Karpas-422 (cell line): ENCODE measurements around the gene SSR2. TPM values are rescaled to one million over a fixed set of nuclear protein-coding genes. Genes with fewer than 3 reads are reported as not detected.
"Not testable (repeated sequence)": the region's sequence is repeated elsewhere in the genome, so short reads cannot be mapped to it uniquely, and the experiment has no call there.

Source experiments
- DNase-seq: peaks from one replicate; pipeline ENCODE4 v3.0.0-alpha.2; 2015
- H2AFZ ChIP-seq: fragments of 200-600 bp; sonication (generic); 2 replicates; pipeline ENCODE4 v1.6.1; 2014; ENCODE audit warnings: antibody characterized with exemption, low read length, mixed read lengths
- H3K27ac ChIP-seq: fragments of 200-600 bp; sonication (generic); 2 replicates; pipeline ENCODE4 v1.5.1; 2014; ENCODE audit warnings: mild to moderate bottlenecking, low read length, moderate library complexity
- H3K27me3 ChIP-seq: fragments of 200-600 bp; sonication (generic); 2 replicates; pipeline ENCODE4 v1.6.1; 2014; ENCODE audit warnings: low read length, mixed read lengths
- H3K36me3 ChIP-seq: fragments of 200-600 bp; sonication (generic); 2 replicates; pipeline ENCODE4 v1.6.1; 2014; ENCODE audit warnings: low read length, mixed read lengths; ENCODE audit not compliant: insufficient read depth
- H3K4me1 ChIP-seq: fragments of 200-600 bp; sonication (generic); 2 replicates; pipeline ENCODE4 v1.6.1; 2014; ENCODE audit warnings: mild to moderate bottlenecking, low read length, mixed read lengths
- H3K4me2 ChIP-seq: fragments of 200-600 bp; sonication (generic); 2 replicates; pipeline ENCODE4 v1.6.1; 2014; ENCODE audit warnings: low read length, low read depth, mild to moderate bottlenecking; ENCODE audit not compliant: poor library complexity, severe bottlenecking
- H3K4me3 ChIP-seq: fragments of 200-600 bp; sonication (generic); 2 replicates; pipeline ENCODE4 v1.5.1; 2014; ENCODE audit warnings: mild to moderate bottlenecking, antibody characterized with exemption, low read length, mixed read lengths
- H3K79me2 ChIP-seq: fragments of 200-600 bp; sonication (generic); 2 replicates; pipeline ENCODE4 v1.6.1; 2014; ENCODE audit warnings: mild to moderate bottlenecking, low read length, mixed read lengths
- H3K9ac ChIP-seq: fragments of 200-600 bp; sonication (generic); 2 replicates; pipeline ENCODE4 v1.6.0; 2014; ENCODE audit warnings: low read length
- H3K9me2 ChIP-seq: fragments of 200-600 bp; sonication (generic), shearing (Covaris generic); replicated peaks from 2 replicates; pipeline ENCODE4 v1.6.0; 2014; ENCODE audit warnings: mild to moderate bottlenecking, low read length, moderate library complexity; ENCODE audit not compliant: insufficient read depth
- H3K9me3 ChIP-seq: fragments of 300-700, 200-600 bp; sonication (generic); 2 replicates; pipeline ENCODE4 v1.6.1; 2014; ENCODE audit warnings: low read length, mixed read lengths
- H4K20me1 ChIP-seq: fragments of 200-600 bp; sonication (generic); 2 replicates; pipeline ENCODE4 v1.6.1; 2014; ENCODE audit warnings: mild to moderate bottlenecking, antibody characterized with exemption, low read length, low read depth; ENCODE audit not compliant: insufficient read depth
- total RNA-seq: library from RNA; depleted of rRNA; stranded (reverse); fragments of >200 nt; shearing (Covaris generic); gene quantifications from 2 replicates; pipeline ENCODE4 v1.2.3, GENCODE V29; 2014; ENCODE audit warnings: low replicate concordance

The SSR2 gene
- total RNA-seq, 1 experiment from 2014 or later, result 205 TPM

- peak; percentile 85 for DNase-seq
- peaks cover 8% of the 10 kb centered on the region; the same call in 1 of the 2 replicates for H3K36me3 ChIP-seq
- H3K9me2 ChIP-seq, result no peaks in the 10 kb centered on the region
- H2AFZ ChIP-seq, result peak overlapping the region; percentile 5; the same call in 1 of the 2 replicates
- peaks cover 42% of the 10 kb centered on the region for H3K79me2 ChIP-seq
- H3K9ac ChIP-seq, result peak overlapping the region; percentile 81
- H3K4me1 ChIP-seq, result peaks cover 19% of the 10 kb centered on the region
- peak overlapping the region; percentile 49 for H3K27ac ChIP-seq
- H3K9me3 ChIP-seq, result no peaks in the 10 kb centered on the region
- no peaks in the 10 kb centered on the region for H3K27me3 ChIP-seq
- H4K20me1 ChIP-seq, result peaks cover 6% of the 10 kb centered on the region; the same call in 1 of the 2 replicates
- H3K4me3 ChIP-seq, result peak overlapping the region; percentile 83
- peak overlapping the region; percentile 79 for H3K4me2 ChIP-seq
Observed at GRCh38 chr1:156052862-156053767, 32.4 kb upstream of the SSR2 start.

- Histone ChIP-seq H3K9me3 (no peaks in the 10 kb centered on the region), H3K9me2 (no peaks in the 10 kb centered on the region), H4K20me1 (peaks cover 6% of the 10 kb centered on the region; the same call in 1 of the 2 replicates), H3K27me3 (no peaks in the 10 kb centered on the region), H3K27ac (no peak overlapping the region), H3K9ac (no peak overlapping the region), H2AFZ (no peak overlapping the region), H3K36me3 (peaks cover 16% of the 10 kb centered on the region; the same call in 1 of the 2 replicates), H3K4me2 (no peak overlapping the region), H3K4me3 (no peak overlapping the region), H3K79me2 (peaks cover 42% of the 10 kb centered on the region), H3K4me1 (peaks cover 19% of the 10 kb centered on the region)
- no peak for DNase-seq
Observed at GRCh38 chr1:156051011-156051725, 30.4 kb upstream of the SSR2 start.

GRCh38 chr1:156050376-156050775, 29.6 kb upstream of the SSR2 start:
- Histone ChIP-seq H3K4me2 (no peak overlapping the region), H2AFZ (no peak overlapping the region), H4K20me1 (peaks cover 6% of the 10 kb centered on the region; the same call in 1 of the 2 replicates), H3K9ac (no peak overlapping the region), H3K79me2 (peaks cover 35% of the 10 kb centered on the region), H3K9me3 (no peaks in the 10 kb centered on the region), H3K36me3 (peaks cover 16% of the 10 kb centered on the region; the same call in 1 of the 2 replicates), H3K27me3 (no peaks in the 10 kb centered on the region), H3K4me1 (peaks cover 12% of the 10 kb centered on the region), H3K27ac (no peak overlapping the region), H3K9me2 (no peaks in the 10 kb centered on the region), H3K4me3 (no peak overlapping the region)
- no peak for DNase-seq

GRCh38 chr1:156048663-156049258, 28.0 kb upstream of the SSR2 start:
- H2AFZ ChIP-seq, result no peak overlapping the region
- H3K27ac ChIP-seq, result no peak overlapping the region
- H4K20me1 ChIP-seq, result peaks cover 6% of the 10 kb centered on the region; the same call in 1 of the 2 replicates
- H3K4me1 ChIP-seq, result peaks cover 7% of the 10 kb centered on the region
- H3K36me3 ChIP-seq, result peaks cover 21% of the 10 kb centered on the region; the same call in 1 of the 2 replicates
- H3K9me3 ChIP-seq, result no peaks in the 10 kb centered on the region
- no peak overlapping the region for H3K4me3 ChIP-seq
- no peaks in the 10 kb centered on the region for H3K27me3 ChIP-seq
- H3K9ac ChIP-seq, result no peak overlapping the region
- H3K9me2 ChIP-seq, result no peaks in the 10 kb centered on the region
- no peak overlapping the region for H3K4me2 ChIP-seq
- DNase-seq, result no peak
- H3K79me2 ChIP-seq, result peaks cover 29% of the 10 kb centered on the region

- H2AFZ ChIP-seq, result no peak overlapping the region
- no peaks in the 10 kb centered on the region for H3K9me3 ChIP-seq
- H3K36me3 ChIP-seq, result peaks cover 32% of the 10 kb centered on the region; the same call in 1 of the 2 replicates
- H3K9me2 ChIP-seq, result no peaks in the 10 kb centered on the region
- H3K9ac ChIP-seq, result no peak overlapping the region
- no peak for DNase-seq
- no peak overlapping the region for H3K4me2 ChIP-seq
- no peak overlapping the region for H3K4me3 ChIP-seq
- no peak overlapping the region for H3K27ac ChIP-seq
- no peaks in the 10 kb centered on the region for H4K20me1 ChIP-seq
- no peaks in the 10 kb centered on the region for H3K4me1 ChIP-seq
- H3K27me3 ChIP-seq, result no peaks in the 10 kb centered on the region
- H3K79me2 ChIP-seq, result 0 out of 2 replicates have a peak, but pooled peaks cover 3% of the 10 kb centered on the region
Observed at GRCh38 chr1:156045076-156045475, 24.3 kb upstream of the SSR2 start.

GRCh38 chr1:156042828-156043227, 22.1 kb upstream of the SSR2 start:
- H3K4me1 ChIP-seq, result no peaks in the 10 kb centered on the region
- H3K36me3 ChIP-seq, result peaks cover 21% of the 10 kb centered on the region; the same call in 1 of the 2 replicates
- H3K9me3 ChIP-seq, result no peaks in the 10 kb centered on the region
- H3K9me2 ChIP-seq, result no peaks in the 10 kb centered on the region
- no peak overlapping the region for H2AFZ ChIP-seq
- H3K4me2 ChIP-seq, result no peak overlapping the region
- H3K27me3 ChIP-seq, result no peaks in the 10 kb centered on the region
- H3K4me3 ChIP-seq, result no peak overlapping the region
- H3K79me2 ChIP-seq, result no peaks in the 10 kb centered on the region
- no peak overlapping the region for H3K27ac ChIP-seq
- no peaks in the 10 kb centered on the region for H4K20me1 ChIP-seq
- no peak for DNase-seq
- H3K9ac ChIP-seq, result no peak overlapping the region

- H3K27me3 ChIP-seq, H3K4me1 ChIP-seq, H3K9me2 ChIP-seq, H4K20me1 ChIP-seq, H3K9me3 ChIP-seq, H3K9ac ChIP-seq, H2AFZ ChIP-seq, H3K4me2 ChIP-seq, DNase-seq, H3K27ac ChIP-seq, H3K36me3 ChIP-seq, H3K79me2 ChIP-seq, H3K4me3 ChIP-seq: not testable (repeated sequence)
Observed at GRCh38 chr1:156034991-156035390, 14.2 kb upstream of the SSR2 start.

- H4K20me1 ChIP-seq, result no peaks in the 10 kb centered on the region
- H3K79me2 ChIP-seq, result no peaks in the 10 kb centered on the region
- DNase-seq, result no peak
- H3K36me3 ChIP-seq, result no peaks in the 10 kb centered on the region
- H2AFZ ChIP-seq, result no peak overlapping the region
- H3K9me3 ChIP-seq, result no peaks in the 10 kb centered on the region
- H3K4me3 ChIP-seq, result no peak overlapping the region
- H3K9ac ChIP-seq, result no peak overlapping the region
- no peak overlapping the region for H3K27ac ChIP-seq
- H3K27me3 ChIP-seq, result no peaks in the 10 kb centered on the region
- no peak overlapping the region for H3K4me2 ChIP-seq
- no peaks in the 10 kb centered on the region for H3K9me2 ChIP-seq
- no peaks in the 10 kb centered on the region for H3K4me1 ChIP-seq
Observed at GRCh38 chr1:156033011-156033410, 12.3 kb upstream of the SSR2 start.
